Activated naive CD8-positive, alpha-beta T cell treated with anti-CD3 and anti-CD28 coated beads for 36 hours (primary cell): ENCODE results near the gene CDCA4. TPM values are rescaled to one million over a fixed set of nuclear protein-coding genes. Genes with fewer than 3 reads are reported as not detected.

Experiments used
- DNase-seq: peaks from one replicate; pipeline ENCODE4 v3.0.0; 2021
- H3K27ac Mint-ChIP-seq: one replicate; pipeline ENCODE4 v1.8.0; 2022; ENCODE audit warnings: mild to moderate bottlenecking, moderate library complexity, mixed read lengths
- H3K27me3 Mint-ChIP-seq: one replicate; pipeline ENCODE4 v1.8.0; 2022; ENCODE audit warnings: mild to moderate bottlenecking, mixed read lengths
- H3K36me3 Mint-ChIP-seq: one replicate; pipeline ENCODE4 v1.8.0; 2021; ENCODE audit warnings: mild to moderate bottlenecking, mixed read lengths
- H3K4me1 Mint-ChIP-seq: one replicate; pipeline ENCODE4 v1.8.0; 2021; ENCODE audit warnings: mixed read lengths
- H3K4me3 Mint-ChIP-seq: one replicate; pipeline ENCODE4 v1.8.0; 2022; ENCODE audit warnings: mild to moderate bottlenecking, moderate library complexity, mixed read lengths
- H3K9me3 Mint-ChIP-seq: one replicate; pipeline ENCODE4 v1.8.0; 2022; ENCODE audit warnings: mixed read lengths
- total RNA-seq, 2 experiments: library from RNA; stranded (reverse); gene quantifications; one replicate each; pipeline ENCODE4 v1.2.3, GENCODE V29; 2021

Gene CDCA4
- total RNA-seq, 2 experiments from 2014 or later: 89.7 to 89.8 TPM

GRCh38 chr14:104982548-104983230 is 38.2 kb downstream of the CDCA4 start:
- peaks cover 9% of the 10 kb centered on the region for H3K27me3 Mint-ChIP-seq
- H3K36me3 Mint-ChIP-seq: no peaks in the 10 kb centered on the region
- no peak overlapping the region for H3K4me3 Mint-ChIP-seq
- H3K27ac Mint-ChIP-seq: no peak overlapping the region
- no peak for DNase-seq
- H3K4me1 Mint-ChIP-seq: peaks cover 1% of the 10 kb centered on the region
- no peaks in the 10 kb centered on the region for H3K9me3 Mint-ChIP-seq

GRCh38 chr14:104981699-104982541 is 39.0 kb downstream of the CDCA4 start:
- Mint-ChIP-seq H3K36me3 (no peaks in the 10 kb centered on the region), H3K9me3 (no peaks in the 10 kb centered on the region), H3K27ac (no peak overlapping the region), H3K27me3 (peaks cover 16% of the 10 kb centered on the region), H3K4me1 (peaks cover 2% of the 10 kb centered on the region), H3K4me3 (no peak overlapping the region)
- no peak for DNase-seq

- Mint-ChIP-seq H3K27me3 (peaks cover 26% of the 10 kb centered on the region), H3K4me1 (peaks cover 6% of the 10 kb centered on the region), H3K9me3 (no peaks in the 10 kb centered on the region), H3K4me3 (no peak overlapping the region), H3K27ac (no peak overlapping the region), H3K36me3 (no peaks in the 10 kb centered on the region)
- no peak for DNase-seq
Measured at GRCh38 chr14:104980611-104981531, 40.0 kb downstream of the CDCA4 start.

- peaks cover 26% of the 10 kb centered on the region for H3K27me3 Mint-ChIP-seq
- peaks cover 9% of the 10 kb centered on the region for H3K4me1 Mint-ChIP-seq
- no peak overlapping the region for H3K4me3 Mint-ChIP-seq
- H3K9me3 Mint-ChIP-seq: no peaks in the 10 kb centered on the region
- H3K27ac Mint-ChIP-seq: no peak overlapping the region
- H3K36me3 Mint-ChIP-seq: no peaks in the 10 kb centered on the region
- no peak for DNase-seq
Measured at GRCh38 chr14:104979758-104980610, 40.9 kb downstream of the CDCA4 start.

- H3K4me3 Mint-ChIP-seq: no peak overlapping the region
- H3K4me1 Mint-ChIP-seq: peaks cover 9% of the 10 kb centered on the region
- H3K27me3 Mint-ChIP-seq: peaks cover 26% of the 10 kb centered on the region
- H3K27ac Mint-ChIP-seq: no peak overlapping the region
- H3K36me3 Mint-ChIP-seq: no peaks in the 10 kb centered on the region
- H3K9me3 Mint-ChIP-seq: no peaks in the 10 kb centered on the region
- DNase-seq: no peak
Measured at GRCh38 chr14:104978746-104979691, 41.9 kb downstream of the CDCA4 start.

GRCh38 chr14:104977681-104978653 is 42.9 kb downstream of the CDCA4 start, which contains the start of gene AHNAK2:
Gene AHNAK2, minus strand, starts transcription at chr14:104978374. Its CDS starts 137 bp downstream, at chr14:104978237.
- H3K4me3 Mint-ChIP-seq: peak within 1 kb of the TSS; percentile 78
- no peaks in the 10 kb centered on the region for H3K9me3 Mint-ChIP-seq
- peaks cover 9% of the 10 kb centered on the region for H3K4me1 Mint-ChIP-seq
- H3K36me3 Mint-ChIP-seq: no peaks in the 10 kb centered on the region
- peak; percentile 72 for DNase-seq
- H3K27me3 Mint-ChIP-seq: peaks cover 26% of the 10 kb centered on the region
- no peak within 1 kb of the TSS for H3K27ac Mint-ChIP-seq

- Mint-ChIP-seq H3K9me3 (no peaks in the 10 kb centered on the region), H3K36me3 (no peaks in the 10 kb centered on the region), H3K27me3 (peaks cover 26% of the 10 kb centered on the region), H3K4me1 (peaks cover 9% of the 10 kb centered on the region), H3K27ac (no peak overlapping the region), H3K4me3 (peak overlapping the region; percentile 78)
- no peak for DNase-seq
Measured at GRCh38 chr14:104977008-104977680, 43.7 kb downstream of the CDCA4 start.

GRCh38 chr14:104976198-104977007 is 44.5 kb downstream of the CDCA4 start:
- Mint-ChIP-seq H3K4me3 (peak overlapping the region; percentile 25), H3K27me3 (peaks cover 26% of the 10 kb centered on the region), H3K27ac (no peak overlapping the region), H3K9me3 (no peaks in the 10 kb centered on the region), H3K4me1 (peaks cover 9% of the 10 kb centered on the region), H3K36me3 (no peaks in the 10 kb centered on the region)
- peak; percentile 82 for DNase-seq

GRCh38 chr14:104975481-104976197 is 45.2 kb downstream of the CDCA4 start:
- Mint-ChIP-seq H3K4me1 (peaks cover 9% of the 10 kb centered on the region), H3K27me3 (peaks cover 26% of the 10 kb centered on the region), H3K4me3 (no peak overlapping the region), H3K36me3 (no peaks in the 10 kb centered on the region), H3K27ac (no peak overlapping the region), H3K9me3 (no peaks in the 10 kb centered on the region)
- no peak for DNase-seq

GRCh38 chr14:104974665-104975390 is 46.1 kb downstream of the CDCA4 start:
- no peaks in the 10 kb centered on the region for H3K36me3 Mint-ChIP-seq
- H3K4me1 Mint-ChIP-seq: peaks cover 9% of the 10 kb centered on the region
- H3K9me3 Mint-ChIP-seq: no peaks in the 10 kb centered on the region
- no peak for DNase-seq
- peaks cover 26% of the 10 kb centered on the region for H3K27me3 Mint-ChIP-seq
- no peak overlapping the region for H3K4me3 Mint-ChIP-seq
- no peak overlapping the region for H3K27ac Mint-ChIP-seq
